Calu3 (cell line): ENCODE data around the gene SYK. TPM values are rescaled to one million over a fixed set of nuclear protein-coding genes. Genes with fewer than 3 reads are reported as not detected.

Source experiments
- BruUV-seq: library from RNA; stranded (reverse); fragments of 400-500 nt; replicated peaks from 2 replicates; lab custom pipeline; 2021; lab: Mats Ljungman, UMichigan
- CTCF ChIA-PET: fragments of 300-600 bp; sonication (Branson Sonifier 250); formaldehyde crosslinking; loops from one replicate; lab custom pipeline; 2022; ENCODE audit warnings: antibody characterized with exemption; lab: Charles Lee
- DNase-seq: peaks from one replicate; pipeline ENCODE4 v3.0.0; 2022
- H3K27ac Mint-ChIP-seq: one replicate; pipeline ENCODE4 v1.8.0; 2022; ENCODE audit warnings: mixed read lengths; ENCODE audit not compliant: unreplicated experiment
- H3K27me3 Mint-ChIP-seq: one replicate; pipeline ENCODE4 v1.8.0; 2022; ENCODE audit warnings: mixed read lengths; ENCODE audit not compliant: unreplicated experiment
- H3K36me3 Mint-ChIP-seq: one replicate; pipeline ENCODE4 v1.8.0; 2022; ENCODE audit warnings: mild to moderate bottlenecking, moderate library complexity, mixed read lengths; ENCODE audit not compliant: insufficient read depth, unreplicated experiment
- H3K4me1 Mint-ChIP-seq: one replicate; pipeline ENCODE4 v1.8.0; 2022; ENCODE audit warnings: mild to moderate bottlenecking, low read depth, mixed read lengths; ENCODE audit not compliant: unreplicated experiment
- H3K4me3 Mint-ChIP-seq: one replicate; pipeline ENCODE4 v1.8.0; 2022; ENCODE audit warnings: mild to moderate bottlenecking, low read depth, moderate library complexity, mixed read lengths; ENCODE audit not compliant: unreplicated experiment
- H3K9me3 Mint-ChIP-seq: one replicate; pipeline ENCODE4 v1.8.0; 2022; ENCODE audit warnings: low read depth, mixed read lengths; ENCODE audit not compliant: unreplicated experiment
- intact Hi-C: fragments of 100-400 bp; cut with micrococcal nuclease; formaldehyde crosslinking; loops from one replicate; pipeline ENCODE4 v1.10.0; 2022; ENCODE audit not compliant: unreplicated experiment
- total RNA-seq: library from RNA; stranded (reverse); gene quantifications from 2 replicates; pipeline ENCODE4 v1.2.3, GENCODE V29; 2022
- TF ChIP-seq, protein P1 (sequence below): fragments of 200-600 bp; IDR thresholded peaks from one replicate; pipeline ENCODE4 v1.8.0; 2022; ENCODE audit warnings: antibody characterized with exemption; ENCODE audit not compliant: unreplicated experiment

The SYK gene
- total RNA-seq, 1 experiment from 2014 or later: 14.8 TPM

GRCh38 chr9:90855208-90855902 lies 53.7 kb downstream of the SYK start:
- no TSS peak for BruUV-seq
- Mint-ChIP-seq H3K27ac (no peak overlapping the region), H3K4me3 (no peak overlapping the region), H3K27me3 (no peaks in the 10 kb centered on the region), H3K36me3 (no peaks in the 10 kb centered on the region), H3K4me1 (no peaks in the 10 kb centered on the region), H3K9me3 (no peaks in the 10 kb centered on the region)
- intact Hi-C loops: no loop called here
- TF ChIP-seq, protein P1, sequence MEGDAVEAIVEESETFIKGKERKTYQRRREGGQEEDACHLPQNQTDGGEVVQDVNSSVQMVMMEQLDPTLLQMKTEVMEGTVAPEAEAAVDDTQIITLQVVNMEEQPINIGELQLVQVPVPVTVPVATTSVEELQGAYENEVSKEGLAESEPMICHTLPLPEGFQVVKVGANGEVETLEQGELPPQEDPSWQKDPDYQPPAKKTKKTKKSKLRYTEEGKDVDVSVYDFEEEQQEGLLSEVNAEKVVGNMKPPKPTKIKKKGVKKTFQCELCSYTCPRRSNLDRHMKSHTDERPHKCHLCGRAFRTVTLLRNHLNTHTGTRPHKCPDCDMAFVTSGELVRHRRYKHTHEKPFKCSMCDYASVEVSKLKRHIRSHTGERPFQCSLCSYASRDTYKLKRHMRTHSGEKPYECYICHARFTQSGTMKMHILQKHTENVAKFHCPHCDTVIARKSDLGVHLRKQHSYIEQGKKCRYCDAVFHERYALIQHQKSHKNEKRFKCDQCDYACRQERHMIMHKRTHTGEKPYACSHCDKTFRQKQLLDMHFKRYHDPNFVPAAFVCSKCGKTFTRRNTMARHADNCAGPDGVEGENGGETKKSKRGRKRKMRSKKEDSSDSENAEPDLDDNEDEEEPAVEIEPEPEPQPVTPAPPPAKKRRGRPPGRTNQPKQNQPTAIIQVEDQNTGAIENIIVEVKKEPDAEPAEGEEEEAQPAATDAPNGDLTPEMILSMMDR: no peak
- CTCF ChIA-PET: no interaction called here
- no peak for DNase-seq

- DNase-seq: no peak
- no TSS peak for BruUV-seq
- no peak overlapping the region for H3K27ac Mint-ChIP-seq
- intact Hi-C loops: no loop called here
- H3K27me3 Mint-ChIP-seq: no peaks in the 10 kb centered on the region
- TF ChIP-seq, protein P1: no peak
- no peaks in the 10 kb centered on the region for H3K36me3 Mint-ChIP-seq
- H3K9me3 Mint-ChIP-seq: no peaks in the 10 kb centered on the region
- H3K4me3 Mint-ChIP-seq: no peak overlapping the region
- H3K4me1 Mint-ChIP-seq: no peaks in the 10 kb centered on the region
- CTCF ChIA-PET: no interaction called here
Observed at GRCh38 chr9:90857091-90857490, 55.5 kb downstream of the SYK start.

DNA sequence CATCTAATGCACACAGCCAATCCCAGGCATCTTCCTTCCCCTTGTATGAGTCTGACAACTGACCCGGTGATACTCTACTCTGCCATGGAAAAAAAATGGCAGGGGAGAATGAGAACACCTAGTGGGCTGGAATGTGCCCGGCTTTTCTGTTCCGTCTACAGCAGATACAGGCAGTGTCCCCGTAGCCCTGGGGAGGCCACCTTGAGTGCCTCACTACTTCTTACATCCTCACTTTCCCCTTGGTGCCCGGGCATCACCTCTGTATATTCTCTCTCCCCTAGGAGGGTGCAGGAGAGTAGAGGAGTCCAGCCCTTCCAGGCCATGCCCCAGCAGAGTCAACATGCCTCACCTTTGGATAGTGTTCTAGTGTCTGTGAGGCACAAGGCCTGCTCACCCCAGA lies 56.2 kb downstream of the SYK start:
- BruUV-seq: no TSS peak
- DNase-seq: no peak
- no peaks in the 10 kb centered on the region for H3K36me3 Mint-ChIP-seq
- H3K27me3 Mint-ChIP-seq: no peaks in the 10 kb centered on the region
- CTCF ChIA-PET: no interaction called here
- no peaks in the 10 kb centered on the region for H3K9me3 Mint-ChIP-seq
- H3K27ac Mint-ChIP-seq: no peak overlapping the region
- H3K4me1 Mint-ChIP-seq: no peaks in the 10 kb centered on the region
- H3K4me3 Mint-ChIP-seq: no peak overlapping the region
- TF ChIP-seq, protein P1: no peak
- intact Hi-C loops: no loop called here

- no TSS peak for BruUV-seq
- Mint-ChIP-seq H3K4me3 (no peak overlapping the region), H3K9me3 (no peaks in the 10 kb centered on the region), H3K4me1 (no peaks in the 10 kb centered on the region), H3K36me3 (no peaks in the 10 kb centered on the region), H3K27ac (no peak overlapping the region), H3K27me3 (no peaks in the 10 kb centered on the region)
- CTCF ChIA-PET: no interaction called here
- DNase-seq: no peak
- TF ChIP-seq, protein P1: no peak
- intact Hi-C loops: no loop called here
Observed at GRCh38 chr9:90858457-90858901, 56.9 kb downstream of the SYK start.
